Activated CD8-positive, alpha-beta T cell treated with anti-CD3 and anti-CD28 coated beads, Interleukin-2, amount 10 ng/mL, durations not matched to agents 7 days and 5 days (primary cell): ENCODE measurements around the gene NUDCD3. TPM values are rescaled to one million over a fixed set of nuclear protein-coding genes. Genes with fewer than 3 reads are reported as not detected.
"Not testable (repeated sequence)": the region's sequence is repeated elsewhere in the genome, so short reads cannot be mapped to it uniquely, and the experiment has no call there.

ENCODE experiments used
- ATAC-seq: fragments of 150-1000 bp; cut with Tn5 transposase; one replicate; pipeline ENCODE4 v1.10.0; 2021; ENCODE audit warnings: moderate library complexity
- CTCF ChIA-PET: fragments of 350-600 bp; sonication (Branson Sonifier 250); formaldehyde crosslinking; loops from one replicate; lab custom pipeline; 2021; ENCODE audit warnings: antibody characterized with exemption; lab: Charles Lee
- POLR2A ChIA-PET: fragments of 350-600 bp; sonication (Branson Sonifier 250); formaldehyde crosslinking; loops from one replicate; lab custom pipeline; 2021; ENCODE audit warnings: antibody characterized with exemption; lab: Charles Lee
- DNase-seq: peaks from one replicate; pipeline ENCODE4 v3.0.0-alpha.2; 2020
- H3K27ac Mint-ChIP-seq: one replicate; pipeline ENCODE4 v1.8.0; 2021; ENCODE audit warnings: mild to moderate bottlenecking, mixed read lengths
- H3K27me3 Mint-ChIP-seq: one replicate; pipeline ENCODE4 v1.8.0; 2021; ENCODE audit warnings: low read depth, mixed read lengths
- H3K36me3 Mint-ChIP-seq: one replicate; pipeline ENCODE4 v1.8.0; 2021; ENCODE audit warnings: low read depth, mixed read lengths
- H3K4me1 Mint-ChIP-seq: one replicate; pipeline ENCODE4 v1.8.0; 2021; ENCODE audit warnings: low read depth, mixed read lengths
- H3K4me3 Mint-ChIP-seq: one replicate; pipeline ENCODE4 v1.8.0; 2021; ENCODE audit warnings: mild to moderate bottlenecking, mixed read lengths
- H3K9me3 Mint-ChIP-seq: one replicate; pipeline ENCODE4 v1.8.0; 2022; ENCODE audit warnings: mixed read lengths; ENCODE audit not compliant: insufficient read depth
- total RNA-seq, 2 experiments: library from RNA; stranded (reverse); gene quantifications; one replicate each; pipeline ENCODE4 v1.2.3, GENCODE V29; 2021

NUDCD3 gene
- total RNA-seq, 2 experiments from 2014 or later, result 80.7 to 84.0 TPM

DNA sequence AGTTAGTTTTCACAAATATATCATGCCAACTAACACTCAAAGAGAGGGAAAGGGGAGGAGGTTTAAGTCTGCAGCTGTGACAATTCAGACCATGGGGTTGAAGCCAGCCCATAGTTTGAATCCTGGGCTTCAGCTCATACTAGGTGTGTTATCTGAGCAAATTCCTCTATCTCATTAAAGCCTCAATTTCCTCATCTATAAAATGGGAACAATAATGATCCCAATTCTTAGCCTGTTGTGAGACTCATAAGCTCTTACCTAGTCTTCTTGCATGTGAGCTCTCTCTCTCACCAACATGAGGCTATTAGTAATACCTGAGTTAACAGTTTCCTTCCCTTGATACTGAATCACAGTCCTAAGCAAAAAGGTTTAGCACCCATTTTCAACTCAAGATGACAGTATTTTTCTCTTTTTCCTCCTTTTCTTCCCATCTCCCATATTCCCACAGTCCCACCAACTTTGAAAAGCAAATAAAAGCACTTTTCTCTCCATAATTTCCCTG, 49.8 kb downstream of the NUDCD3 start:
- H3K27ac Mint-ChIP-seq, result no peak overlapping the region

GRCh38 chr7:44439926-44440325, 50.5 kb downstream of the NUDCD3 start:
- H3K4me3 Mint-ChIP-seq, result no peak overlapping the region
- peaks cover 19% of the 10 kb centered on the region for H3K36me3 Mint-ChIP-seq
- DNase-seq (no peak), ATAC-seq (no peak)
- POLR2A ChIA-PET, result no interaction called here
- H3K27ac Mint-ChIP-seq, result no peak overlapping the region
- CTCF ChIA-PET, result no interaction called here
- H3K9me3 Mint-ChIP-seq, result no peaks in the 10 kb centered on the region
- no peaks in the 10 kb centered on the region for H3K27me3 Mint-ChIP-seq
- H3K4me1 Mint-ChIP-seq, result peaks cover 6% of the 10 kb centered on the region

More for the DNA sequence above, 49.8 kb downstream of the NUDCD3 start:
- Mint-ChIP-seq H3K4me1 (peaks cover 6% of the 10 kb centered on the region), H3K36me3 (peaks cover 23% of the 10 kb centered on the region), H3K27me3 (no peaks in the 10 kb centered on the region), H3K4me3 (no peak overlapping the region), H3K9me3 (no peaks in the 10 kb centered on the region)
- DNase-seq (no peak), ATAC-seq (no peak)
- ChIA-PET POLR2A (no interaction called here), CTCF (interaction anchor here (1.9 kb wide), 1 partner anchor 8 kb away, joined by 4 read pairs; no protein-coding TSS in a partner anchor)

- Mint-ChIP-seq H3K9me3 (no peaks in the 10 kb centered on the region), H3K4me3 (no peak overlapping the region), H3K27me3 (no peaks in the 10 kb centered on the region), H3K27ac (no peak overlapping the region), H3K4me1 (peaks cover 13% of the 10 kb centered on the region), H3K36me3 (peaks cover 13% of the 10 kb centered on the region)
- DNase-seq, result no peak
- ChIA-PET POLR2A (no interaction called here), CTCF (interaction anchor here (1.1 to 1.4 kb wide), 2 partner anchors 9 to 24 kb away, joined by 3 read pairs; no protein-coding TSS in a partner anchor)
- no peak for ATAC-seq
These were observed 51.6 kb downstream of the NUDCD3 start for GRCh38 chr7:44438816-44439215.

DNA sequence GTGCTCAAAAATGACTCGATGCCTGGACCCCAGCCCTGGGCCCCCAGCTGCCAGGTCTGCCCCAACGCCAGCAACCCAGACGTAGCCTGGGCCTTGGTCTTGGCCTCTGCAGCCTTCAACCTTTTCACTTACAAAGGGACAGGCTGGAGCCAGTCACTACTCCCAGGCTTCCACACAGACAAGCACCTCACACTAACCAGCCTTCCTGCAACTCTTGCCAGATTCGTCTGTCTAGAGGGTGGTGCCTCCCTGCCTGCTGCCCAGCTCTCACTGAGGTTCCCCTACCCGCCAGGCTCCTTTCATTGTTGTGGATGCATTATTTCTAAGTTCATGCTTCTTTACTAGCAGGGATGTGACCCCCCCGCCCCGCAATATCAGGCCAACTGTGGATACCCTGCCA, 56.3 kb downstream of the NUDCD3 start:
- POLR2A ChIA-PET, result no interaction called here
- peaks cover 9% of the 10 kb centered on the region for H3K36me3 Mint-ChIP-seq
- H3K4me3 Mint-ChIP-seq, result no peak overlapping the region
- DNase-seq (no peak), ATAC-seq (no peak)
- H3K4me1 Mint-ChIP-seq, result peaks cover 13% of the 10 kb centered on the region
- H3K27ac Mint-ChIP-seq, result no peak overlapping the region
- no peaks in the 10 kb centered on the region for H3K9me3 Mint-ChIP-seq
- no peaks in the 10 kb centered on the region for H3K27me3 Mint-ChIP-seq
- CTCF ChIA-PET, result no interaction called here

DNA sequence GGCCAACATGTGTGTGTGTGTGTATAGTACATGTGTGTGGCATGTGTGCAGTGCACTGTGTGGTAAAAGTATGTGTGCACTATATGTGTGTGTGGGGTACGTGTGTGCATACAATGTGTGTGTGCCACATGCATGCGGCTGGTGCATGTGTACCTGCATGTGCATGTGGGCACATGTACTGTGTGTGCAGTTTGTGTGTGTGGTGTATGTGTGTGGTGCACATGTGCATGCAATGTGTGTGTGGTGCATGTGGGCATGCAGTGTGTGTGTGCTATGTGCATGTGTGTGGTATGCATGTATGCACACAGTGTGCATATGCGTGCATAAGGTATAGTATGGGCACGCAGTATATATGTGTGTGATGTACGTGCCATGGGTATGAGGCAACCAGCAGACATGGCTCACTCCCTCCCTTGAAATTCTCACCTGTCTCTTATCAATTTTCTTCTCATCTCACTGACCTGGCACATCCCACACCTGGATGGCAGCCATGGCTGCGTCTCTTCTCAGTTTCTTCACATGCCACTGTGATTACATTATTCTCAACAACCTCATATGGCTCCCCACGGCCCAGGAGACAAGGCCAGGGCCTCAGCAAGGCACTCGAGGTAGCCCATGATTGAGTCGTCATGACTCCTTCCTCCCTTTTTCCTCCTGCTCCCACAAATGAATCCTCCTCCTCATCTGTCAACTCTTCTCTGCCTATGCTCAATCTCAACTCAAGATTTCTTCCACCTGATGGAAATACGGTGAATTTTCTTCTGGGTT, 57.0 kb downstream of the NUDCD3 start:
- POLR2A ChIA-PET, result no interaction called here
- ATAC-seq, result no peak
- H3K36me3 Mint-ChIP-seq, result peaks cover 9% of the 10 kb centered on the region
- no peak overlapping the region for H3K27ac Mint-ChIP-seq
- no peaks in the 10 kb centered on the region for H3K27me3 Mint-ChIP-seq
- peaks cover 13% of the 10 kb centered on the region for H3K4me1 Mint-ChIP-seq
- CTCF ChIA-PET, result no interaction called here
- no peak overlapping the region for H3K4me3 Mint-ChIP-seq
- no peaks in the 10 kb centered on the region for H3K9me3 Mint-ChIP-seq
- no peak for DNase-seq

GRCh38 chr7:44432381-44432977, 58.0 kb downstream of the NUDCD3 start:
- H3K4me1 Mint-ChIP-seq, result peaks cover 16% of the 10 kb centered on the region
- peaks cover 12% of the 10 kb centered on the region for H3K36me3 Mint-ChIP-seq
- H3K9me3 Mint-ChIP-seq, result no peaks in the 10 kb centered on the region
- no peak for DNase-seq
- H3K4me3 Mint-ChIP-seq, result no peak overlapping the region
- ChIA-PET CTCF (interaction anchor here (0.6 to 2.4 kb wide), 5 partner anchors 9 to 45 kb away, joined by 3 to 8 read pairs (median 3); no protein-coding TSS in a partner anchor), POLR2A (no interaction called here)
- H3K27ac Mint-ChIP-seq, result peak overlapping the region; percentile 18
- no peak for ATAC-seq
- H3K27me3 Mint-ChIP-seq, result no peaks in the 10 kb centered on the region

DNA sequence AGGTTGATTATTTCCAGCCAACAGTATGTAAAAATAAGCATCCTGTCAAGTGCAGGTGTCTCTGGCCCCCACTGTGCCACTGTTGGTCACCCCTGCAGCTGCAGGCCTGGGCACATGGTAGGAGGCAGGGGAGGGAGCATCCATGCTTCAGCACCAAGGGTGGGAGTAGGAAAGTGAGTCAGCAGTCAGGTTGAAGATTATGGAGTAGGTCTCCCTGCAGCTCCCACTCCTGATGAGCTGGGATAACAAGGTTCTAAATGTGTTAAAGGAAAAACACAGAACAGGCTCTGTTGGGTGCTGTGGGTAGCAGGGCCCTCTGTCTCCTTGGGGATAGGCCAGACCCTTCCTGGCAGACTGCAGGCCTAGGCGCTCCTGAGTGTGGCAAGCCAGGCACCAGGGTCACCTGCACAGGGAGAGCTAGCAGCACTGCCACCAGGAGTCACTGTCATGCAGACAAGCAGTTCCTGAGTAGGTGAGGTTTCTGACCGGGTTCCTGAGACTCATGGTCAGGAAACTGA, 59.3 kb downstream of the NUDCD3 start:
- Mint-ChIP-seq H3K27ac (peak overlapping the region; percentile 27), H3K4me3 (no peak overlapping the region), H3K36me3 (peaks cover 19% of the 10 kb centered on the region), H3K9me3 (no peaks in the 10 kb centered on the region), H3K4me1 (peaks cover 13% of the 10 kb centered on the region), H3K27me3 (no peaks in the 10 kb centered on the region)
- CTCF ChIA-PET, result interaction anchor here (0.5 to 2.4 kb wide), 6 partner anchors 19 to 59 kb away, joined by 3 to 8 read pairs (median 4); partner anchors contain the start of gene NUDCD3
- POLR2A ChIA-PET, result no interaction called here
- ATAC-seq (peak; percentile 72), DNase-seq (peak; percentile 36)

GRCh38 chr7:44430054-44430453, 60.4 kb downstream of the NUDCD3 start:
- H3K4me1 Mint-ChIP-seq, result peaks cover 10% of the 10 kb centered on the region
- no peak overlapping the region for H3K4me3 Mint-ChIP-seq
- ATAC-seq (no peak), DNase-seq (no peak)
- H3K36me3 Mint-ChIP-seq, result peaks cover 22% of the 10 kb centered on the region
- no peaks in the 10 kb centered on the region for H3K27me3 Mint-ChIP-seq
- CTCF ChIA-PET, result no interaction called here
- POLR2A ChIA-PET, result no interaction called here
- no peaks in the 10 kb centered on the region for H3K9me3 Mint-ChIP-seq
- no peak overlapping the region for H3K27ac Mint-ChIP-seq

- H3K36me3 Mint-ChIP-seq, result peaks cover 50% of the 10 kb centered on the region
- CTCF ChIA-PET, H3K4me1 Mint-ChIP-seq, H3K9me3 Mint-ChIP-seq, H3K27me3 Mint-ChIP-seq, ATAC-seq, DNase-seq, POLR2A ChIA-PET, H3K4me3 Mint-ChIP-seq, H3K27ac Mint-ChIP-seq: not testable (repeated sequence)
These were observed 65.7 kb downstream of the NUDCD3 start for GRCh38 chr7:44424762-44425161.

DNA sequence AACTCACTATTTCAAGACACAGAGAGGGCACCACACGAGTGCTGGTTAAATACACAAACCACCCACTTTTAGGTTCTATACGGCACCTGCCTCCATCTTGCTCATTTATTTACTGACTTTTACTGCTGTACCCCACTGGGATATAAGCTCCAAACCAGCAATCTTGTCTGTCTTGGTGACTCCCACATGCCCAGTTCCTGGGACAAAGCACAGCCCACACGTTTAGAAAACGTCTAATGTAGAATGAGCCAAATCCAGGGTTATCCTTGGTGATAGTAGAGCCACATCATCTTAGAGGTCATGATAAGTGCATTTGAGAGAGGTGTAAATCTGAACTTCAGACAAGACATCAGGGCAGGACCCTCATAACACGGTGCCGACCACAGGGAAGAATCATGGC, 73.5 kb downstream of the NUDCD3 start:
- CTCF ChIA-PET, result no interaction called here
- DNase-seq (no peak), ATAC-seq (no peak)
- Mint-ChIP-seq H3K9me3 (peaks cover under 1% of the 10 kb centered on the region), H3K36me3 (peaks cover 20% of the 10 kb centered on the region), H3K27me3 (no peaks in the 10 kb centered on the region), H3K4me3 (no peak overlapping the region), H3K27ac (no peak overlapping the region), H3K4me1 (peaks cover 2% of the 10 kb centered on the region)
- POLR2A ChIA-PET, result no interaction called here

DNA sequence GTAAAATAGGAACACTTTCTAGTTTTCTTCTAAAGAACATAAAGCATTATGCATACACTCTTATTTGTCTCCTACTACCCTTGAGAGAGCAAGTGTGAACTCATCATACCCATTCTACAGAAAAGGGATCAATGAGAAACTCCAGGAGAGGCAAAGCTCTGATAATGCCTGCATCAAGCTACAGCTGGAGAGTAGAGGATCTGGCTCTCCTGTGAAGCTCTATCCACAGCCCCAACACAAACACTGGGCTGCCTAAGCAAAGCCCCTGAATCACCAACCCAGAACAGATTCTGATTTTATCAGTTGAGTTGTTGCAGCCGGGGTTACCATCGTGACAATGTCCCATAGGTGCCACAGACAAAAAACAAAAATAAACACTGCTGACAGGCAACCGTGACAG, 74.9 kb downstream of the NUDCD3 start:
- H3K9me3 Mint-ChIP-seq, result peaks cover 10% of the 10 kb centered on the region
- DNase-seq, result no peak
- H3K4me3 Mint-ChIP-seq, result no peak overlapping the region
- H3K27ac Mint-ChIP-seq, result no peak overlapping the region
- H3K36me3 Mint-ChIP-seq, result peaks cover 29% of the 10 kb centered on the region
- POLR2A ChIA-PET, result interaction anchor here (0.6 kb wide), 1 partner anchor 21 kb away, joined by 3 read pairs; no protein-coding TSS in a partner anchor
- no peaks in the 10 kb centered on the region for H3K27me3 Mint-ChIP-seq
- no peak for ATAC-seq
- H3K4me1 Mint-ChIP-seq, result peaks cover 2% of the 10 kb centered on the region
- CTCF ChIA-PET, result interaction anchor here (0.6 to 1.2 kb wide), 4 partner anchors 47 to 274 kb away, joined by 3 read pairs; no protein-coding TSS in a partner anchor
